Lower lobe of right lung (tissue), 2 donors: ENCODE data around the gene OGDH. TPM values are rescaled to one million over a fixed set of nuclear protein-coding genes. Genes with fewer than 3 reads are reported as not detected.

Experiments
- ATAC-seq, 2 donors: fragments of 200-7000 bp; cut with Tn5 transposase; one replicate each; pipeline ENCODE4 v1.9.1; 2020 to 2022; ENCODE audit warnings: mild to moderate bottlenecking in 2 of 2, moderate library complexity in 2 of 2
- DNase-seq: peaks from one replicate; pipeline ENCODE4 v3.0.0-alpha.2; 2020
- H3K27ac ChIP-seq: fragments of 200-600 bp; one replicate; pipeline ENCODE4 v1.8.0; 2022
- H3K27me3 ChIP-seq: fragments of 200-600 bp; one replicate; pipeline ENCODE4 v1.8.0; 2022; ENCODE audit warnings: low read depth
- H3K36me3 ChIP-seq: fragments of 200-600 bp; one replicate; pipeline ENCODE4 v1.8.0; 2022; ENCODE audit warnings: mild to moderate bottlenecking
- H3K4me1 ChIP-seq: fragments of 200-600 bp; one replicate; pipeline ENCODE4 v1.8.0; 2022
- H3K4me3 ChIP-seq: fragments of 200-600 bp; one replicate; pipeline ENCODE4 v1.8.0; 2022; ENCODE audit warnings: mild to moderate bottlenecking
- H3K9me3 ChIP-seq: fragments of 200-600 bp; one replicate; pipeline ENCODE4 v1.8.0; 2022
- CTCF ChIP-seq: fragments of 200-600 bp; IDR thresholded peaks from one replicate; pipeline ENCODE4 v1.8.0; 2022; ENCODE audit warnings: antibody characterized with exemption, mild to moderate bottlenecking
- intact Hi-C: fragments of 100-400 bp; cut with DNase I; formaldehyde crosslinking; loops from one replicate; pipeline ENCODE4 v1.11.0; 2022
- total RNA-seq: library from RNA; stranded (reverse); fragmentation: NEBNext Ultra II Directional; extraction: Animal tissue kit (Norgen Biotek cat#: 25700); gene quantifications from one replicate; pipeline ENCODE4 v1.2.1, GENCODE V29; 2021
- donor health status: DM: no; HTN: yes; CAD: no; lungs with severe emphysema.

Gene OGDH
- total RNA-seq, 1 donor from 2014 or later, result 132 TPM

DNA sequence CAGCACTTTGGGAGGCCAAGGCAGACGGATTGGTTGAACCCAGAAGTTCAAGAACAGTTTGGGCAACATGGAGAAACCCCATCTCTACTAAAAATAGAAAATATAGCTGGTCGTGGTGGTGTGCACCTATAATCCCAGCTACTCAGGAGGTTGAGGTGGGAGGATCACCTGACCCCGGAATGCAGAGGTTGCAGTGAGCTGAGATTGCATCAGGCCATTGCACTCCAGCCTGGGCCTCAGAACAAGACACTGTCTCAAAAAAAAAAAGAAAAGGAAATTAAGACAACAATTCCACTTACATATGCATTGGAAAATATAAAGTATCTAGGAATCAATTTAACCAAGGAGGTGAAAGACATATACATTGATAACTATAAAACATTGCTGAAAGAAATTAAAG is 7.2 kb upstream of the OGDH start:
- Histone ChIP-seq H3K36me3 (no peaks in the 10 kb centered on the region), H3K27ac (no peak overlapping the region), H3K27me3 (no peaks in the 10 kb centered on the region), H3K4me1 (no peaks in the 10 kb centered on the region), H3K9me3 (no peaks in the 10 kb centered on the region), H3K4me3 (no peak overlapping the region)
- no peak for TF ChIP-seq CTCF
- no peak for DNase-seq
- ATAC-seq, result no peak
- intact Hi-C loops, result no loop called here

GRCh38 chr7:44602576-44602910 is 3.9 kb upstream of the OGDH start:
- Histone ChIP-seq H3K4me1 (peaks cover 12% of the 10 kb centered on the region), H3K27ac (no peak overlapping the region), H3K9me3 (no peaks in the 10 kb centered on the region), H3K4me3 (no peak overlapping the region), H3K36me3 (no peaks in the 10 kb centered on the region), H3K27me3 (no peaks in the 10 kb centered on the region)
- TF ChIP-seq CTCF, result no peak
- ATAC-seq, result no peak
- intact Hi-C loops, result no loop called here
- no peak for DNase-seq

- no peak for ATAC-seq
- no peak overlapping the region for H3K27ac ChIP-seq
- H3K4me1 ChIP-seq, result peaks cover 19% of the 10 kb centered on the region
- no peaks in the 10 kb centered on the region for H3K36me3 ChIP-seq
- no peak for DNase-seq
- no peak overlapping the region for H3K4me3 ChIP-seq
- TF ChIP-seq CTCF, result no peak
- no peaks in the 10 kb centered on the region for H3K27me3 ChIP-seq
- no peaks in the 10 kb centered on the region for H3K9me3 ChIP-seq
- intact Hi-C loops, result no loop called here
These were observed 3.2 kb upstream of the OGDH start for GRCh38 chr7:44603193-44603592.

DNA sequence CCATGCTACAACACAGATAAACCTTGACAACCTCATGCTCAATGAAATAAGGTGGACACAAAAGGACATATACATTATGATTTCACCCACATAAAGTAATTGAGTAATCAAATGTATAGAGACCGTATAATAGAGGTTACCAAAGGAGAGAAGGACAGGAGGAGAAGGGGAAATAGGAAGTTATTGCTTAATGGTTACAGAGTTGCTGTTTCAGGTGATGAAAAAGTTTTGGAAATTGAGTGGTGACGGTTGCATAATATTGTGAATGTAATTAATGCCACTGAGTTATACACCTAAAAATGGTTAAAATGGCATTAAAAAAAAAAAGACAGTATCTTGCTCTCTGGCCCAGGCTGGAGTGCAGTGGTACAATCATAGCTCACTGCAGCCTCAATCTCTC is 1.5 kb upstream of the OGDH start:
- DNase-seq, result no peak

DNA sequence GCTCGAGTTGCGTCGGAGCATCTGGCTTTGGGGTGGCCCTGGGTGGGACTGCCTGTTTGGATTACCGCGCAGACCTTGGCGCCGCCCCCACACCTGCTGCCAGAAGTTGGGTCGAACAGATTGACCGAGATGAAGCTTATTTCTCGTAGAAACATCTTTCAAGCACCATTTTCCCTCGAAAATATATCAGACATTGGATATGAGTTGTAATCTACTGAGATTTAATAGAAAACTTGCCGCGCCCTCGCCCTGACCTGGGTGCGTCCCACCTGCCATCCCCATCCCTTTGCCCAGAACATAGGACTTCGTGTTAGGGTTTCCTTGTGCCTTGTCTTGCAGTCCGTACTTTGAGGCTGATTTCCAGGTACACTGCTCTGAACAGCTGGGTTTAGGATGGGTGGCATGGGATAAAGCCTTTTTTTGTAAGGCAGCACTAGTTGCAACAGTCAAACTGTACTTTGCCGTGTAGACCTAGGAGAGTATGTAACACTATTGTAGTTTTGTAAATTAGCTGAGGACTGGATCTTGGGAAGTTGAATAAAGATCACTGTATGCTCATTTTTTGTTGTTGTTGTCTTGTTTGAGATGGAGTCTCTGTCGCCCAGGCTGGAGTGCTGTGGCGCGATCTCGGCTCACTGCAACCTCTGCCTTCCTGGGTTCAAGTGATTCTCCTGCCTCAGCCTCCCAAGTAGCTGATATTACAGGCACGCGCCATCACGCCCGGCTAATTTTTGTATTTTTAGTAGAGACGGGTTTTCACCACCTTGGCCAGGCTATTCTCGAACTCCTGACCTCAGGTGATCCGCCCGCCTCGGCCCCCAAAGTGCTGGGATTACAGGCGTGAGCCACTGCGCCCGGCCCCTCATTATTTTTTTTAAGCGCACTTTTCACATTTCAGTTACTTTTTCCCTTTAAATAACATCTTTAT is 978 bp downstream of the OGDH start:
- DNase-seq (no peak), ATAC-seq (no peak)
- H3K27me3 ChIP-seq, result no peaks in the 10 kb centered on the region
- H3K4me3 ChIP-seq, result peak overlapping the region; percentile 68
- no peaks in the 10 kb centered on the region for H3K9me3 ChIP-seq
- no peak for TF ChIP-seq CTCF
- no peaks in the 10 kb centered on the region for H3K36me3 ChIP-seq
- peaks cover 30% of the 10 kb centered on the region for H3K4me1 ChIP-seq
- H3K27ac ChIP-seq, result peak overlapping the region; percentile 99
- intact Hi-C loops, result no loop called here

More for the DNA sequence above, 1.5 kb upstream of the OGDH start:
- Histone ChIP-seq H3K4me1 (peaks cover 30% of the 10 kb centered on the region), H3K27me3 (no peaks in the 10 kb centered on the region), H3K4me3 (no peak overlapping the region), H3K9me3 (no peaks in the 10 kb centered on the region), H3K27ac (no peak overlapping the region), H3K36me3 (no peaks in the 10 kb centered on the region)
- no peak for ATAC-seq
- no peak for TF ChIP-seq CTCF
- intact Hi-C loops, result no loop called here
